ENCODE data around the gene ZNRD2. TPM values are rescaled to one million over a fixed set of nuclear protein-coding genes. Genes with fewer than 3 reads are reported as not detected.
A peak's percentile ranks its signal among the peaks of the same experiment; 100 is the strongest.
"Not testable (repeated sequence)": the region's sequence is repeated elsewhere in the genome, so short reads cannot be mapped to it uniquely, and the experiment has no call there.

The ZNRD2 gene
- total RNA-seq, 1 donor from 2014 or later: 37.4 TPM

GRCh38 chr11:65563601-65564000, 6.7 kb upstream of the ZNRD2 start:
- no peak for DNase-seq (ENCODE audit: low spot score)
- Mint-ChIP-seq H3K27me3 (ENCODE audit: unreplicated experiment) (peaks cover 19% of the 10 kb centered on the region), H3K36me3 (ENCODE audit: low read depth, unreplicated experiment) (peaks cover 3% of the 10 kb centered on the region), H3K27ac (ENCODE audit: unreplicated experiment) (no peak overlapping the region), H3K4me1 (ENCODE audit: unreplicated experiment) (peaks cover 13% of the 10 kb centered on the region), H3K4me3 (ENCODE audit: unreplicated experiment) (no peak overlapping the region), H3K9me3 (ENCODE audit: unreplicated experiment) (no peaks in the 10 kb centered on the region)
- no peak for TF ChIP-seq CTCF (IDR thresholded peaks at IDR 0.05; ENCODE audit: unreplicated experiment)

DNA sequence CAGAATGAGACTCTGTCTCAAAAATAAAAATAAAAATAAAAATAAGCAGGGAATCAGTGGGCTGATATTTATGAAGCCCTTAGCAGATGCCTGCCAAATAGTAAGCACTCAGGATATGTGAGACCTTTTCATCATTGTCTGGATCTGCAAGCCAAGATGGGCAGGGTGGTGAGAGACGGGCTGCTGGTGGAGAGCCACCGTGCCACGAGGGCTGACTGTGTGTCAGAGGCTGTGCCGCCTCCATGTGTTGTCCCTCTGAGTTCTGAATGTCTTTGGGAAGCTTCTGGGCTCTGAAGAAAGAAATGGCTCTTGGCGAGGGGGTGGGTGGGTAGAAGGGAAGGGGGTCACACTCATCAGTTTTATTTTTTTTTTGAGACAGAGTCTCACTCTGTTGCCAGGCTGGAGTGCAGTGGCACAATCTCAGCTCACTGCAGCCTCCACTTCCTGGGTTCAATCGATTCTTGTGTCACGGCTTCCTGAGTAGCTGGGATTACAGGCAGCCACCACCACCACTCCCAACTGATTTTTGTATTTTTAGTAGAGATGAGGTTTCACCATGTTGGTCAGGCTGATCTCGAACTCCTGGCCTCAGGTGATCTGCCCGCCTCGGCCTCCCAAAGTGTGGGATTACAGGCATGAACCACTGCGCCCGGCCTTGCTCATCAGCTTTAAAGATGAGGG, 5.3 kb upstream of the ZNRD2 start:
- not testable (repeated sequence) for H3K4me3 Mint-ChIP-seq (ENCODE audit: unreplicated experiment); H3K36me3 Mint-ChIP-seq (ENCODE audit: low read depth, unreplicated experiment); H3K27ac Mint-ChIP-seq (ENCODE audit: unreplicated experiment); DNase-seq (ENCODE audit: low spot score); H3K9me3 Mint-ChIP-seq (ENCODE audit: unreplicated experiment)
- peaks cover 21% of the 10 kb centered on the region for H3K27me3 Mint-ChIP-seq (ENCODE audit: unreplicated experiment)
- H3K4me1 Mint-ChIP-seq (ENCODE audit: unreplicated experiment): peaks cover 21% of the 10 kb centered on the region

- Mint-ChIP-seq H3K27me3 (ENCODE audit: unreplicated experiment) (peaks cover 18% of the 10 kb centered on the region), H3K9me3 (ENCODE audit: unreplicated experiment) (no peaks in the 10 kb centered on the region), H3K4me3 (ENCODE audit: unreplicated experiment) (no peak overlapping the region), H3K27ac (ENCODE audit: unreplicated experiment) (no peak overlapping the region), H3K4me1 (ENCODE audit: unreplicated experiment) (peaks cover 18% of the 10 kb centered on the region), H3K36me3 (ENCODE audit: low read depth, unreplicated experiment) (no peaks in the 10 kb centered on the region)
- DNase-seq (ENCODE audit: low spot score): no peak
- no peak for TF ChIP-seq CTCF (IDR thresholded peaks at IDR 0.05; ENCODE audit: unreplicated experiment)
Observed at GRCh38 chr11:65565624-65566453, 4.4 kb upstream of the ZNRD2 start.

- TF ChIP-seq CTCF (IDR thresholded peaks at IDR 0.05; ENCODE audit: unreplicated experiment): no peak
- Mint-ChIP-seq H3K9me3 (ENCODE audit: unreplicated experiment) (no peaks in the 10 kb centered on the region), H3K27me3 (ENCODE audit: unreplicated experiment) (peaks cover 23% of the 10 kb centered on the region), H3K4me1 (ENCODE audit: unreplicated experiment) (peaks cover 37% of the 10 kb centered on the region), H3K27ac (ENCODE audit: unreplicated experiment) (peak overlapping the region; percentile 85), H3K4me3 (ENCODE audit: unreplicated experiment) (peak overlapping the region; percentile 98), H3K36me3 (ENCODE audit: low read depth, unreplicated experiment) (no peaks in the 10 kb centered on the region)
- DNase-seq (ENCODE audit: low spot score): no peak
Observed at GRCh38 chr11:65569164-65569972, 909 bp upstream of the ZNRD2 start.

DNA sequence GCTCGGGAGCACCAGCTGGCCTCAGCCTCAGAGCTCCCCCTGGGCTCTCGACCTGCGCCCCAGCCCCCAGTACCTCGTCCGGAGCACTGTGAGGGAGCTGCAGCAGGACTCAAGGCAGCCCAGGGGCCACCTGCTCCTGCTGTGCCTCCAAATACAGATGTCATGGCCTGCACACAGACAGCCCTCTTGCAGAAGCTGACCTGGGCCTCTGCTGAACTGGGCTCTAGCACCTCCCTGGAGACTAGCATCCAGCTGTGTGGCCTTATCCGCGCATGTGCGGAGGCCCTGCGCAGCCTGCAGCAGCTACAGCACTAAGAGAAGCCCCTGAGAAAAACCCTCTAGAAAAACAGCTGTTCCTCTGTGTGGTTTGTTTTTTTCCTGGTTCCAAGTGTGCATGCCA, 1.1 kb downstream of the ZNRD2 start:
- no peak for DNase-seq (ENCODE audit: low spot score)
- Mint-ChIP-seq H3K27me3 (ENCODE audit: unreplicated experiment) (peaks cover 29% of the 10 kb centered on the region), H3K9me3 (ENCODE audit: unreplicated experiment) (no peaks in the 10 kb centered on the region), H3K36me3 (ENCODE audit: low read depth, unreplicated experiment) (no peaks in the 10 kb centered on the region), H3K4me1 (ENCODE audit: unreplicated experiment) (peaks cover 46% of the 10 kb centered on the region), H3K27ac (ENCODE audit: unreplicated experiment) (no peak overlapping the region), H3K4me3 (ENCODE audit: unreplicated experiment) (peak overlapping the region; percentile 98)
- no peak for TF ChIP-seq CTCF (IDR thresholded peaks at IDR 0.05; ENCODE audit: unreplicated experiment)

All from endothelial cell (in vitro differentiated cells).